CD4-positive, alpha-beta T cell treated with Interleukin-12 subunit alpha and Interleukin-12 subunit beta, for 1 hour (primary cell): ENCODE data around the gene WDR33.
A peak's percentile ranks its signal among the peaks of the same experiment; 100 is the strongest.

ENCODE experiments used
- DNase-seq: peaks from one replicate; pipeline ENCODE4 v3.0.0-alpha.2; 2020

WDR33 gene

GRCh38 chr2:127713562-127713961 is 97.4 kb downstream of the WDR33 start:
- DNase-seq: no peak

GRCh38 chr2:127712999-127713398 is 98.0 kb downstream of the WDR33 start:
- no peak for DNase-seq

- no peak for DNase-seq
Observed at GRCh38 chr2:127709336-127709735, 101.6 kb downstream of the WDR33 start.

- no peak for DNase-seq
Observed at GRCh38 chr2:127707890-127708648, 102.9 kb downstream of the WDR33 start.

- no peak for DNase-seq
Observed at GRCh38 chr2:127706215-127706990, 104.6 kb downstream of the WDR33 start.

- DNase-seq: no peak
Observed at GRCh38 chr2:127705391-127706065, 105.4 kb downstream of the WDR33 start.

- no peak for DNase-seq
Observed at GRCh38 chr2:127704641-127705390, 106.2 kb downstream of the WDR33 start.

GRCh38 chr2:127703282-127703681 is 107.7 kb downstream of the WDR33 start:
- DNase-seq: no peak

GRCh38 chr2:127702395-127703009 is 108.5 kb downstream of the WDR33 start:
- DNase-seq: no peak

- peak; percentile 83 for DNase-seq
Observed at GRCh38 chr2:127701651-127702394, 109.1 kb downstream of the WDR33 start.

- peak; percentile 91 for DNase-seq
Observed at GRCh38 chr2:127701193-127701650, 109.7 kb downstream of the WDR33 start, which contains the start of gene SFT2D3. TSS of gene SFT2D3 (plus strand) at chr2:127701497. CDS start at chr2:127701529, 32 bp downstream.

- DNase-seq: peak; percentile 39
Observed at GRCh38 chr2:127700527-127701192, 110.3 kb downstream of the WDR33 start.

GRCh38 chr2:127698553-127699355 is 112.2 kb downstream of the WDR33 start:
- no peak for DNase-seq

GRCh38 chr2:127697482-127698180 is 113.3 kb downstream of the WDR33 start:
- no peak for DNase-seq

- peak; percentile 56 for DNase-seq
Observed at GRCh38 chr2:127695491-127696472, 115.2 kb downstream of the WDR33 start.

GRCh38 chr2:127694986-127695385 is 116.0 kb downstream of the WDR33 start:
- DNase-seq: no peak

GRCh38 chr2:127690696-127691095 is 120.3 kb downstream of the WDR33 start:
- no peak for DNase-seq

GRCh38 chr2:127688405-127688804 is 122.6 kb downstream of the WDR33 start:
- DNase-seq: no peak
